ENCODE measurements around the gene SEPTIN1.

DNA sequence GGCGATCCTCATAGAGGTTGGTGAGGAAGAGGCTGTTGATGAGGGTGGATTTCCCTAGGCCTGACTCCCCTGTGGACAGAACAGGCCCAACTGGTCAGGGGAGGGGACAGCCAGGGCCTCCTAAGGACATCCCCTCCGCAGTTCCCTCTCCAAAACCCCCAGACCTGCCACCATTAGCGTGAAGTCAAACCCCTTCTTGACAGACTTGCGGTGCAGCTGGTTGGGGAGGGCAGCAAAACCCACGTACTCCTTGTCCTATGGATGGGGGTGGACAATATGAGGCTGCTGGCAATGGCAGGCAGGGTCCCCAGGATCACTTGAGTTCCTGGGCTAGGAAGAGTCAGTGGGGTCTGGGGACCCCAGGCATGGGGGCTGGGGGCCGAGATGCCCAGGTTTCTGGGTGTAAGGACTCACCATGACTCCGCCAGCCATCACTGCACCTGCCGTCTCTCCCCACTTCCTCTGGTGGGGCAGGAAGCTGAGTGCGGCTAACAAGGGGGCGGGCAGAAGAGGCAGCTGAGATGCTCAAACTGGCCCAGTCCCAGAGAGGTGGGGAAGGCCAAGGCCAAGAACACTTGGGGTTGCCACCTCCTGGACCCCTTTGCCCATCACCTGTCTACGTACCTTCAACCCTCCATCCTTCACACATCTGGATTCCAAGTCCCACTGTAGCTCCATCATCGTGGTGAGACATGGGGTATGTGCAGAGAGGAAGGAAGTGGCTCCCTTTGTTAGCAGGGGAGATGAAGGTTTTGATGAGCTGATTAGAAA is at the start of gene SEPTIN1:
- TF ChIP-seq POLR2A (IDR thresholded peaks at IDR 0.05), result no peak
- TF ChIP-seq, protein P1, sequence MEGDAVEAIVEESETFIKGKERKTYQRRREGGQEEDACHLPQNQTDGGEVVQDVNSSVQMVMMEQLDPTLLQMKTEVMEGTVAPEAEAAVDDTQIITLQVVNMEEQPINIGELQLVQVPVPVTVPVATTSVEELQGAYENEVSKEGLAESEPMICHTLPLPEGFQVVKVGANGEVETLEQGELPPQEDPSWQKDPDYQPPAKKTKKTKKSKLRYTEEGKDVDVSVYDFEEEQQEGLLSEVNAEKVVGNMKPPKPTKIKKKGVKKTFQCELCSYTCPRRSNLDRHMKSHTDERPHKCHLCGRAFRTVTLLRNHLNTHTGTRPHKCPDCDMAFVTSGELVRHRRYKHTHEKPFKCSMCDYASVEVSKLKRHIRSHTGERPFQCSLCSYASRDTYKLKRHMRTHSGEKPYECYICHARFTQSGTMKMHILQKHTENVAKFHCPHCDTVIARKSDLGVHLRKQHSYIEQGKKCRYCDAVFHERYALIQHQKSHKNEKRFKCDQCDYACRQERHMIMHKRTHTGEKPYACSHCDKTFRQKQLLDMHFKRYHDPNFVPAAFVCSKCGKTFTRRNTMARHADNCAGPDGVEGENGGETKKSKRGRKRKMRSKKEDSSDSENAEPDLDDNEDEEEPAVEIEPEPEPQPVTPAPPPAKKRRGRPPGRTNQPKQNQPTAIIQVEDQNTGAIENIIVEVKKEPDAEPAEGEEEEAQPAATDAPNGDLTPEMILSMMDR (IDR thresholded peaks at IDR 0.05), result no peak
- TF ChIP-seq EP300 (IDR thresholded peaks at IDR 0.05), result no peak

Data from suprapubic skin (tissue), 3 donors.